HEK293 (cell line): ENCODE data around the gene CHD5.

ENCODE experiments used
- CTCF ChIA-PET: fragments of 350-600 bp; formaldehyde crosslinking; extraction: SDS; loops from one replicate; lab custom pipeline; 2021; ENCODE audit warnings: antibody characterized with exemption; lab: Yijun Ruan, JAX
- POLR2A ChIA-PET: fragments of 300-600 bp; formaldehyde crosslinking; extraction: SDS; loops from one replicate; lab custom pipeline; 2020; ENCODE audit warnings: antibody characterized with exemption, inconsistent platforms; lab: Yijun Ruan, JAX
- H3K27ac ChIP-seq: fragments of 200-500 bp; sonication (Bioruptor generic); 2 replicates; pipeline ENCODE4 v1.5.1; 2014; ENCODE audit warnings: low read depth, low read length, control low read depth, inconsistent platforms; ENCODE audit errors: extremely low read depth
- H3K36me3 ChIP-seq, 2 experiments: fragments of 200-500 bp in 1 of 2; sonication (Bioruptor generic) in 1 of 2; 1 replicate in 1 of 2; 2 replicates in 1 of 2; pipeline ENCODE4 v1.5.1; 2014 to 2017; ENCODE audit warnings: inconsistent platforms in 2 of 2, low read length in 2 of 2; ENCODE audit not compliant: control insufficient read depth in 2 of 2, insufficient read depth in 1 of 2
- H3K4me1 ChIP-seq: fragments of 200-500 bp; sonication (Bioruptor generic); 2 replicates; pipeline ENCODE4 v1.5.1; 2014; ENCODE audit warnings: mild to moderate bottlenecking, low read length, inconsistent platforms; ENCODE audit not compliant: control insufficient read depth, insufficient read depth
- H3K4me3 ChIP-seq: 2 replicates; pipeline ENCODE4 v1.5.1; 2011; ENCODE audit warnings: low read depth, mild to moderate bottlenecking, control low read depth, low read length, moderate library complexity
- H3K9me3 ChIP-seq: fragments of 200-500 bp; sonication (Bioruptor generic); 2 replicates; pipeline ENCODE4 v1.5.1; 2014; ENCODE audit warnings: low read depth, low read length, inconsistent platforms; ENCODE audit not compliant: control insufficient read depth, insufficient read depth
- FEZF1 ChIP-seq: fragments of 450-650 bp; formaldehyde crosslinking; IDR thresholded peaks from 2 replicates; pipeline ENCODE4 v1.5.1; 2016; ENCODE audit warnings: missing biosample characterization, missing genetic modification characterization
- HOXD13 ChIP-seq: sonication (generic); formaldehyde crosslinking; IDR thresholded peaks from 2 replicates; pipeline ENCODE4 v1.8.0; 2022; ENCODE audit warnings: missing genetic modification reagents, borderline replicate concordance
- SP2 ChIP-seq: fragments of 450-650 bp; formaldehyde crosslinking; IDR thresholded peaks from 2 replicates; pipeline ENCODE4 v1.5.1; 2016; ENCODE audit warnings: missing biosample characterization, missing genetic modification characterization
- SP7 ChIP-seq: fragments of 450-650 bp; formaldehyde crosslinking; IDR thresholded peaks from 2 replicates; pipeline ENCODE4 v1.5.1; 2016; ENCODE audit warnings: missing biosample characterization, missing genetic modification characterization
- WT1 ChIP-seq: fragments of 450-650 bp; formaldehyde crosslinking; IDR thresholded peaks from 2 replicates; pipeline ENCODE4 v1.5.1; 2016; ENCODE audit warnings: missing biosample characterization, missing genetic modification characterization
- ZBTB8A ChIP-seq: fragments of 450-650 bp; formaldehyde crosslinking; IDR thresholded peaks from 2 replicates; pipeline ENCODE4 v1.5.1; 2016; ENCODE audit warnings: missing biosample characterization, missing genetic modification characterization
- ZFP69B ChIP-seq: fragments of 450-650 bp; formaldehyde crosslinking; IDR thresholded peaks from 2 replicates; pipeline ENCODE4 v1.5.1; 2016; ENCODE audit warnings: missing biosample characterization, missing genetic modification characterization
- ZIC2 ChIP-seq: fragments of 450-650 bp; formaldehyde crosslinking; IDR thresholded peaks from 2 replicates; pipeline ENCODE4 v1.5.1; 2016; ENCODE audit warnings: missing biosample characterization, missing genetic modification characterization
- ZNF211 ChIP-seq: fragments of 450-650 bp; formaldehyde crosslinking; IDR thresholded peaks from 2 replicates; pipeline ENCODE4 v1.5.1; 2016; ENCODE audit warnings: low read depth, missing biosample characterization, missing genetic modification characterization
- ZNF324 ChIP-seq: fragments of 450-650 bp; formaldehyde crosslinking; IDR thresholded peaks from 2 replicates; pipeline ENCODE4 v1.5.1; 2016; ENCODE audit warnings: missing biosample characterization, missing genetic modification characterization
- ZNF350 ChIP-seq: fragments of 450-650 bp; formaldehyde crosslinking; IDR thresholded peaks from 2 replicates; pipeline ENCODE4 v1.5.0; 2017; ENCODE audit warnings: missing biosample characterization, mild to moderate bottlenecking, missing genetic modification characterization
- ZNF362 ChIP-seq: fragments of 450-650 bp; formaldehyde crosslinking; IDR thresholded peaks from 2 replicates; pipeline ENCODE4 v1.5.1; 2016; ENCODE audit warnings: missing biosample characterization, missing genetic modification characterization
- ZNF391 ChIP-seq: fragments of 450-650 bp; formaldehyde crosslinking; IDR thresholded peaks from 2 replicates; pipeline ENCODE4 v1.5.1; 2016; ENCODE audit warnings: low read depth, missing biosample characterization, missing genetic modification characterization, borderline replicate concordance
- ZNF394 ChIP-seq: fragments of 450-650 bp; formaldehyde crosslinking; IDR thresholded peaks from 2 replicates; pipeline ENCODE4 v1.5.1; 2016; ENCODE audit warnings: missing biosample characterization, missing genetic modification characterization, mild to moderate bottlenecking, moderate library complexity, borderline replicate concordance
- ZNF510 ChIP-seq: fragments of 450-650 bp; formaldehyde crosslinking; IDR thresholded peaks from 2 replicates; pipeline ENCODE4 v1.5.1; 2018; ENCODE audit warnings: mild to moderate bottlenecking, missing genetic modification characterization, missing biosample characterization; ENCODE audit not compliant: insufficient replicate concordance
- ZNF521 ChIP-seq: fragments of 450-650 bp; formaldehyde crosslinking; IDR thresholded peaks from 2 replicates; pipeline ENCODE4 v1.5.1; 2017; ENCODE audit warnings: missing biosample characterization, mild to moderate bottlenecking, missing genetic modification characterization
- ZNF560 ChIP-seq: fragments of 450-650 bp; formaldehyde crosslinking; IDR thresholded peaks from 2 replicates; pipeline ENCODE4 v1.5.1; 2017; ENCODE audit warnings: missing biosample characterization, missing genetic modification characterization, borderline replicate concordance
- ZNF610 ChIP-seq: fragments of 450-650 bp; formaldehyde crosslinking; IDR thresholded peaks from 2 replicates; pipeline ENCODE4 v1.5.1; 2016; ENCODE audit warnings: missing biosample characterization, missing genetic modification characterization, borderline replicate concordance
- ZNF624 ChIP-seq: fragments of 450-650 bp; formaldehyde crosslinking; IDR thresholded peaks from 2 replicates; pipeline ENCODE4 v1.5.1; 2017; ENCODE audit warnings: missing biosample characterization, missing genetic modification characterization
- ZNF768 ChIP-seq: fragments of 450-650 bp; formaldehyde crosslinking; IDR thresholded peaks from 2 replicates; pipeline ENCODE4 v1.5.1; 2018; ENCODE audit warnings: missing biosample characterization, mild to moderate bottlenecking, missing genetic modification characterization
- TF ChIP-seq, protein P1 (sequence below): fragments of 450-650 bp; formaldehyde crosslinking; IDR thresholded peaks from 2 replicates; pipeline ENCODE4 v1.5.1; 2017; ENCODE audit warnings: missing biosample characterization, missing genetic modification characterization
- TF ChIP-seq, protein P2 (sequence below): fragments of 450-650 bp; formaldehyde crosslinking; IDR thresholded peaks from 2 replicates; pipeline ENCODE4 v1.5.1; 2017; ENCODE audit warnings: missing biosample characterization, missing genetic modification characterization
- TF ChIP-seq, protein P3 (sequence below): fragments of 450-650 bp; formaldehyde crosslinking; IDR thresholded peaks from 2 replicates; pipeline ENCODE4 v1.5.1; 2016; ENCODE audit warnings: missing biosample characterization, missing genetic modification characterization

The CHD5 gene

DNA sequence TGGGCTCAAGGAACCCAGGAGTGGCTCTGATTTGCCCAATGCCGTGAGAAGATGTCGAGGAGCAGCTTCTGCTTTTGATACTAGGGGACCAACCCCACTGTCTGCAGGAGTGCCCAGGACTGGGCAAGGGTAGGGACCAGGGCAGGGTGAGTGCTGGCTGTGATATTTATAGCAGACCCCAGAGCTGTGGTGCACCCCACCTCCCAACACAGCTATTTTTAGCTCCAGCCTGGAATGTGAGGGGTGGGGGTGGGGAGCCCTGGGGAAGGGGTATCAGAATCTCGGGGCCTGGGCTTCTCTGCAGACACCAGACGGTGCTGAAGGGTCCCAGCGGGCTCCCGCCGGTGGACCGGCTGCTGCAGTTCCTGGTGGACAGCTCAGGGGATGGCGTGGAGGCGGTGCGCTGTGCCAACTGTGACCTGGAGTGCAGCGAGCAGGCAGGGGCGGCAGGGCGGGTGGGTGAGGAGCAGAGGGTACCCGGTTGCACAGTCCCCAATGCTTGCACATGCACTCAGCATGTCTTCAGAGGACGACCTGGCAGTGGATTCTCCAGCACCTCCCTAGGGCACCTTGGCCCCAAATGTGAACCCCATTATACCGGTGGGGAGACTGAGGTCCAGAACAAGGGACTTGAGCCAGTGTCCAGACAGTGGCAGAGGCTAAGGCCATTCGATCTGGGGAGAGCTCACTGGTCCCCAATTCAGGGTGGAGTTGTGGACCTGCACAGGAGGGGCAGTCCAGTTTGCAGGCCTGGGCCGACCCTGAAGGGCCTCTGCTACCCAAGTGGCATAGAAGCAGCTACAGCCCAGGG, 27.2 kb upstream of the CHD5 start (continued):
- no peak for TF ChIP-seq ZNF610

DNA sequence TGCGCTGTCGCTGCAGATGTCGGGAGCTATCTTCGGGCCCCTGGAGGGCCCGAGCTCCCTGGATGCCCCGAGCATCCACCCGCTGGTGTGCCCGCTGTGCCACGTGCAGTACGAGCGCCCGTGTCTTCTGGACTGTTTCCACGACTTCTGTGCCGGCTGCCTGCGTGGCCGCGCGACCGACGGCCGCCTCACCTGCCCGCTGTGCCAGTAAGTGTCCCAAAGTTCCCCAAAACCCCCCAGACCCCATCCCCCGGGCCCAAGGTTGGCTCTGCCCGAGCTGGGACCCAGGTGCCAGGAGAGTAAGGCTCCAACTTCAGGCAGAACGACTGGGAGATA, 26.4 kb upstream of the CHD5 start:
- Histone ChIP-seq H3K9me3 (no peaks in the 10 kb centered on the region), H3K4me1 (no peaks in the 10 kb centered on the region), H3K27ac (no peak overlapping the region), H3K36me3 (peaks cover 0 to 19% of the 10 kb centered on the region in 2 experiments; a peak in 1 of 3 replicates), H3K4me3 (peak overlapping the region; percentile 63)
- CTCF ChIA-PET, result interaction anchor here (0.6 to 2.8 kb wide), 7 partner anchors 18 to 194 kb away, joined by 3 to 18 read pairs (median 3); no protein-coding TSS in a partner anchor
- TF ChIP-seq ZNF560 (tag by site-specific recombination) (no peak), FEZF1 (tag by site-specific recombination) (no peak), ZNF350 (tag by site-specific recombination) (no peak), ZNF211 (no peak), HOXD13 (CRISPR knock-in tag) (no peak), ZNF362 (no peak), ZNF510 (tag by site-specific recombination) (no peak)
- POLR2A ChIA-PET, result interaction anchor here (0.7 to 1.6 kb wide), 11 partner anchors 12 to 187 kb away, joined by 3 to 14 read pairs (median 4); partner anchors contain the start of genes ACOT7 and ICMT

- Histone ChIP-seq H3K4me3 (peak within 1 kb of the TSS; percentile 63), H3K9me3 (no peaks in the 10 kb centered on the region), H3K4me1 (no peaks in the 10 kb centered on the region), H3K36me3 (peaks cover 0 to 17% of the 10 kb centered on the region in 2 experiments; a peak in 1 of 3 replicates), H3K27ac (peak within 1 kb of the TSS; percentile 52; the same call in 1 of the 2 replicates)
- POLR2A ChIA-PET, result interaction anchor here (1.0 to 1.6 kb wide), 10 partner anchors 12 to 187 kb away, joined by 3 to 14 read pairs (median 4); partner anchors contain the start of genes ACOT7 and ICMT
- CTCF ChIA-PET, result interaction anchor here (0.6 to 2.8 kb wide), 11 partner anchors 19 to 195 kb away, joined by 3 to 18 read pairs (median 3); no protein-coding TSS in a partner anchor
- TF ChIP-seq ZNF768 (tag by site-specific recombination) (no peak), ZNF362 (no peak), ZNF521 (tag by site-specific recombination) (no peak), ZNF394 (peak; percentile 63; the same call in 1 of the 2 replicates), WT1 (tag by site-specific recombination) (peak; percentile 48; the same call in 1 of the 2 replicates), ZNF324 (tag by site-specific recombination) (peak; percentile 83; the same call in 1 of the 2 replicates), ZNF391 (0 out of 2 replicates have a peak, but pooled peaks have one; percentile 15), SP7 (no peak; the same call in none of the 2 replicates), ZNF624 (no peak), ZBTB8A (tag by site-specific recombination) (peak; percentile 22; the same call in 1 of the 2 replicates), SP2 (peak; percentile 86), ZIC2 (tag by site-specific recombination) (peak; percentile 75), ZFP69B (tag by site-specific recombination) (0 out of 2 replicates have a peak, but pooled peaks have one; percentile 12)
- TF ChIP-seq, protein P1, sequence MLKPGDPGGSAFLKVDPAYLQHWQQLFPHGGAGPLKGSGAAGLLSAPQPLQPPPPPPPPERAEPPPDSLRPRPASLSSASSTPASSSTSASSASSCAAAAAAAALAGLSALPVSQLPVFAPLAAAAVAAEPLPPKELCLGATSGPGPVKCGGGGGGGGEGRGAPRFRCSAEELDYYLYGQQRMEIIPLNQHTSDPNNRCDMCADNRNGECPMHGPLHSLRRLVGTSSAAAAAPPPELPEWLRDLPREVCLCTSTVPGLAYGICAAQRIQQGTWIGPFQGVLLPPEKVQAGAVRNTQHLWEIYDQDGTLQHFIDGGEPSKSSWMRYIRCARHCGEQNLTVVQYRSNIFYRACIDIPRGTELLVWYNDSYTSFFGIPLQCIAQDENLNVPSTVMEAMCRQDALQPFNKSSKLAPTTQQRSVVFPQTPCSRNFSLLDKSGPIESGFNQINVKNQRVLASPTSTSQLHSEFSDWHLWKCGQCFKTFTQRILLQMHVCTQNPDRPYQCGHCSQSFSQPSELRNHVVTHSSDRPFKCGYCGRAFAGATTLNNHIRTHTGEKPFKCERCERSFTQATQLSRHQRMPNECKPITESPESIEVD (tag by site-specific recombination), result no peak
- TF ChIP-seq, protein P2, sequence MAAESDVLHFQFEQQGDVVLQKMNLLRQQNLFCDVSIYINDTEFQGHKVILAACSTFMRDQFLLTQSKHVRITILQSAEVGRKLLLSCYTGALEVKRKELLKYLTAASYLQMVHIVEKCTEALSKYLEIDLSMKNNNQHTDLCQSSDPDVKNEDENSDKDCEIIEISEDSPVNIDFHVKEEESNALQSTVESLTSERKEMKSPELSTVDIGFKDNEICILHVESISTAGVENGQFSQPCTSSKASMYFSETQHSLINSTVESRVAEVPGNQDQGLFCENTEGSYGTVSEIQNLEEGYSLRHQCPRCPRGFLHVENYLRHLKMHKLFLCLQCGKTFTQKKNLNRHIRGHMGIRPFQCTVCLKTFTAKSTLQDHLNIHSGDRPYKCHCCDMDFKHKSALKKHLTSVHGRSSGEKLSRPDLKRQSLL (tag by site-specific recombination), result no peak
- TF ChIP-seq, protein P3, sequence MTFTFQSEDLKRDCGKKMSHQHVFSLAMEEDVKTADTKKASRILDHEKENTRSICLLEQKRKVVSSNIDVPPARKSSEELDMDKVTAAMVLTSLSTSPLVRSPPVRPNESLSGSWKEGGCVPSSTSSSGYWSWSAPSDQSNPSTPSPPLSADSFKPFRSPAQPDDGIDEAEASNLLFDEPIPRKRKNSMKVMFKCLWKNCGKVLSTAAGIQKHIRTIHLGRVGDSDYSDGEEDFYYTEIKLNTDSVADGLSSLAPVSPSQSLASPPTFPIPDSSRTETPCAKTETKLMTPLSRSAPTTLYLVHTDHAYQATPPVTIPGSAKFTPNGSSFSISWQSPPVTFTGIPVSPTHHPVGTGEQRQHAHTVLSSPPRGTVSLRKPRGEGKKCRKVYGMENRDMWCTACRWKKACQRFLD (tag by site-specific recombination), result no peak
Observed at GRCh38 chr1:6205849-6206519, 25.9 kb upstream of the CHD5 start, which contains the start of gene RNF207. TSS of gene RNF207 (plus strand) at chr1:6206119. CDS start at chr1:6206536, 417 bp downstream.
